Measurements from ENCODE around the gene TRIM34. TPM values are rescaled to one million over a fixed set of nuclear protein-coding genes. Genes with fewer than 3 reads are reported as not detected.
"Not testable (repeated sequence)": the region's sequence is repeated elsewhere in the genome, so short reads cannot be mapped to it uniquely, and the experiment has no call there.

The TRIM34 gene
- polyA plus RNA-seq, 1 donor from 2014 or later, result 22.9 TPM

GRCh38 chr11:5646139-5646538 lies 21.3 kb downstream of the TRIM34 start:
- H3K4me3 Mint-ChIP-seq, result no peak overlapping the region
- H3K9me3 Mint-ChIP-seq, result no peaks in the 10 kb centered on the region
- H3K36me3 Mint-ChIP-seq, result peaks cover 14% of the 10 kb centered on the region
- H3K27ac Mint-ChIP-seq, result no peak overlapping the region
- no peaks in the 10 kb centered on the region for H3K27me3 Mint-ChIP-seq
- no peaks in the 10 kb centered on the region for H3K4me1 Mint-ChIP-seq

GRCh38 chr11:5655474-5655873 lies 30.7 kb downstream of the TRIM34 start:
- Mint-ChIP-seq H3K9me3 (peaks cover 0 to 5% (median 0%) of the 10 kb centered on the region in 3 donors), H3K27ac (no peak overlapping the region), H3K27me3 (no peaks in the 10 kb centered on the region), H3K4me3 (no peak overlapping the region), H3K36me3 (peaks cover 11% of the 10 kb centered on the region), H3K4me1 (no peaks in the 10 kb centered on the region)

- peaks cover 11% of the 10 kb centered on the region for H3K36me3 Mint-ChIP-seq
- H3K27me3 Mint-ChIP-seq, result not testable (repeated sequence)
Measured at GRCh38 chr11:5656956-5657355, 32.2 kb downstream of the TRIM34 start.

GRCh38 chr11:5658318-5658717 lies 33.5 kb downstream of the TRIM34 start:
- H3K27me3 Mint-ChIP-seq, result no peaks in the 10 kb centered on the region
- peak overlapping the region in 1 of 3 donors; percentile 2 for H3K27ac Mint-ChIP-seq
- peaks cover 10% of the 10 kb centered on the region for H3K36me3 Mint-ChIP-seq
- no peaks in the 10 kb centered on the region for H3K4me1 Mint-ChIP-seq
- H3K4me3 Mint-ChIP-seq, result no peak overlapping the region
- peaks cover 0 to 4% (median 0%) of the 10 kb centered on the region in 3 donors for H3K9me3 Mint-ChIP-seq

More at GRCh38 chr11:5656956-5657355, 32.2 kb downstream of the TRIM34 start:
- H3K4me3 Mint-ChIP-seq, H3K4me1 Mint-ChIP-seq, H3K9me3 Mint-ChIP-seq: not testable (repeated sequence)
- peak overlapping the region in 1 of 3 donors; percentile 23 for H3K27ac Mint-ChIP-seq

GRCh38 chr11:5663511-5663910 lies 38.7 kb downstream of the TRIM34 start:
- no peak overlapping the region for H3K4me3 Mint-ChIP-seq
- H3K9me3 Mint-ChIP-seq, result no peaks in the 10 kb centered on the region
- H3K27ac Mint-ChIP-seq, result no peak overlapping the region
- no peaks in the 10 kb centered on the region for H3K27me3 Mint-ChIP-seq
- no peaks in the 10 kb centered on the region for H3K36me3 Mint-ChIP-seq
- no peaks in the 10 kb centered on the region for H3K4me1 Mint-ChIP-seq

GRCh38 chr11:5665051-5665570 lies 40.3 kb downstream of the TRIM34 start:
- Mint-ChIP-seq H3K27me3 (no peaks in the 10 kb centered on the region), H3K4me3 (no peak overlapping the region), H3K9me3 (no peaks in the 10 kb centered on the region), H3K27ac (no peak overlapping the region), H3K4me1 (no peaks in the 10 kb centered on the region), H3K36me3 (peaks cover 2% of the 10 kb centered on the region)

- H3K4me3 Mint-ChIP-seq, result no peak overlapping the region
- peaks cover 2% of the 10 kb centered on the region for H3K36me3 Mint-ChIP-seq
- no peaks in the 10 kb centered on the region for H3K9me3 Mint-ChIP-seq
- no peaks in the 10 kb centered on the region for H3K4me1 Mint-ChIP-seq
- no peaks in the 10 kb centered on the region for H3K27me3 Mint-ChIP-seq
- no peak overlapping the region for H3K27ac Mint-ChIP-seq
Measured at GRCh38 chr11:5665746-5666401, 41.1 kb downstream of the TRIM34 start.

- Mint-ChIP-seq H3K4me3 (no peak overlapping the region), H3K9me3 (no peaks in the 10 kb centered on the region), H3K27me3 (no peaks in the 10 kb centered on the region), H3K36me3 (peaks cover 2% of the 10 kb centered on the region), H3K4me1 (no peaks in the 10 kb centered on the region), H3K27ac (no peak overlapping the region)
Measured at GRCh38 chr11:5666402-5666793, 41.6 kb downstream of the TRIM34 start.

- Mint-ChIP-seq H3K27ac (no peak overlapping the region), H3K4me1 (peaks cover 0 to 5% (median 3%) of the 10 kb centered on the region in 3 donors), H3K36me3 (peaks cover 3% of the 10 kb centered on the region), H3K27me3 (no peaks in the 10 kb centered on the region), H3K9me3 (no peaks in the 10 kb centered on the region), H3K4me3 (no peak overlapping the region)
Measured at GRCh38 chr11:5671831-5672230, 47.0 kb downstream of the TRIM34 start.

- Mint-ChIP-seq H3K27ac (no peak overlapping the region), H3K4me1 (peaks cover 4 to 12% (median 4%) of the 10 kb centered on the region in 3 donors), H3K9me3 (no peaks in the 10 kb centered on the region), H3K4me3 (no peak overlapping the region), H3K36me3 (peaks cover 6% of the 10 kb centered on the region), H3K27me3 (no peaks in the 10 kb centered on the region)
Measured at GRCh38 chr11:5674391-5674790, 49.6 kb downstream of the TRIM34 start.

GRCh38 chr11:5679811-5680210 lies 55.0 kb downstream of the TRIM34 start:
- Mint-ChIP-seq H3K4me3 (no peak overlapping the region), H3K27ac (peak overlapping the region in 1 of 3 donors; percentile 39), H3K36me3 (peaks cover 7% of the 10 kb centered on the region), H3K4me1 (peaks cover 19 to 30% (median 29%) of the 10 kb centered on the region in 3 donors), H3K9me3 (no peaks in the 10 kb centered on the region), H3K27me3 (no peaks in the 10 kb centered on the region)

GRCh38 chr11:5682890-5683441 lies 58.2 kb downstream of the TRIM34 start:
- not testable (repeated sequence) for H3K9me3 Mint-ChIP-seq, H3K36me3 Mint-ChIP-seq, H3K27me3 Mint-ChIP-seq
- H3K4me1 Mint-ChIP-seq, result peaks cover 29 to 46% (median 42%) of the 10 kb centered on the region in 3 donors
- H3K4me3 Mint-ChIP-seq, result peak overlapping the region in 2 of 4 donors; percentile 93 to 97
- peak overlapping the region in 1 of 3 donors; percentile 95 for H3K27ac Mint-ChIP-seq

- not testable (repeated sequence) for H3K27me3 Mint-ChIP-seq, H3K36me3 Mint-ChIP-seq, H3K9me3 Mint-ChIP-seq
- Mint-ChIP-seq H3K4me3 (peak overlapping the region; percentile 89 to 97 (median 94)), H3K4me1 (peaks cover 35 to 47% (median 43%) of the 10 kb centered on the region in 3 donors), H3K27ac (peak overlapping the region; percentile 93 to 98 (median 95))
Measured at GRCh38 chr11:5683620-5684019, 58.8 kb downstream of the TRIM34 start.

GRCh38 chr11:5684036-5684645 lies 59.3 kb downstream of the TRIM34 start:
- H3K4me1 Mint-ChIP-seq, result peaks cover 38 to 45% (median 45%) of the 10 kb centered on the region in 3 donors

GRCh38 chr11:5684646-5685362 lies 60.0 kb downstream of the TRIM34 start, which contains the start of gene TRIM5:
TSS of gene TRIM5 (minus strand) at chr11:5685074. CDS start at chr11:5680177, 4,897 bp downstream.
- no peaks in the 10 kb centered on the region for H3K9me3 Mint-ChIP-seq
- H3K4me3 Mint-ChIP-seq, result peak within 1 kb of the TSS; percentile 89 to 97 (median 94)
- H3K4me1 Mint-ChIP-seq, result peaks cover 38 to 49% (median 43%) of the 10 kb centered on the region in 3 donors
- H3K36me3 Mint-ChIP-seq, result peaks cover 1% of the 10 kb centered on the region
- H3K27ac Mint-ChIP-seq, result peak within 1 kb of the TSS; percentile 93 to 98 (median 95)
- no peaks in the 10 kb centered on the region for H3K27me3 Mint-ChIP-seq

More at GRCh38 chr11:5684036-5684645, 59.3 kb downstream of the TRIM34 start:
- H3K27me3 Mint-ChIP-seq, result no peaks in the 10 kb centered on the region
- H3K9me3 Mint-ChIP-seq, result no peaks in the 10 kb centered on the region
- peak overlapping the region; percentile 93 to 98 (median 95) for H3K27ac Mint-ChIP-seq
- peaks cover 1% of the 10 kb centered on the region for H3K36me3 Mint-ChIP-seq
- peak overlapping the region; percentile 89 to 97 (median 94) for H3K4me3 Mint-ChIP-seq

Data from IgD-negative memory B cell (primary cell).